HG02571 (cell line): ENCODE results near the gene KIAA2012.
"Not testable (repeated sequence)": the region's sequence is repeated elsewhere in the genome, so short reads cannot be mapped to it uniquely, and the experiment has no call there.

Source experiments
- ATAC-seq: cut with Tn5 transposase; IDR thresholded peaks from one replicate; pipeline ENCODE4 v1.9.1; 2021; ENCODE audit warnings: mild to moderate bottlenecking, moderate library complexity; ENCODE audit not compliant: unreplicated experiment

Gene KIAA2012

DNA sequence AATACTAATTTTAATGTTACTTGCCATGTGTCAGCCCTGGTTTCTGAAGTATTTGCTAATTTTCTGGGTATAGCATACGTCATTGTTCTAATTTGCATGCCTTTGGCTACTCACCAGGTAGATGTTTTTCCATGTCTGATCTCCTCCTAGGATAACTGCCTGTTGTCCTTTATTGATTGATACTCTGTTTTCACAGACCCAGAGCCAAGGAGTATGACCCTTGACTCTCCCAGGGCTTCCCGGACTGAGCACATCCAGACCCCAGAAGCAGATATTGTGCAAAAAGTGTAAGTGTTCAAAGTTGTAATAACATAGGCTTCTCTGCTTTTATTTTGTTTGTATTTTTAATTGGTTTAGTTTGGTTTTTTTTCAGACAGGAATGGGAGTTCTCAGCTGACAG, 111.5 kb downstream of the KIAA2012 start:
- ATAC-seq, result no peak

DNA sequence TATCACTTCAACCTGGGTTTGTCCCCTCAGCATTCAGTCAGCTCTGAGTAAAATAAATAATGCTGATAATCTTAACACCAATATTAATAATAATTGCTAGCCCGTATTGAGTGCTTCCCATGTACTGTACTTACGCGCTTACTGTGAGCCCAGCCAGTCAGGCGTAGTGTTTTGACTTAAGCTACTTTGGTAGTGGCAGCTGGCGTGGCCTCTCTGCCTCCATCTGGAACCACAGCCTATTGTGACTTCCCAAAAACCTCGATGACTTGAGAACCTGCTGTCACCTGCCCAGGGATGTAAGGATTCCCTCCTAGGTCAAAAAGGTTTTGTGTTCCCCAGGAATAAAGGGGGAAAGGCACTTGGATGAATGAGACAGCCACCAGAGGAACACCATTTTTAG, 112.1 kb downstream of the KIAA2012 start:
- ATAC-seq, result no peak

- no peak for ATAC-seq
Observed at GRCh38 chr2:202186641-202187202, 113.7 kb downstream of the KIAA2012 start.

DNA sequence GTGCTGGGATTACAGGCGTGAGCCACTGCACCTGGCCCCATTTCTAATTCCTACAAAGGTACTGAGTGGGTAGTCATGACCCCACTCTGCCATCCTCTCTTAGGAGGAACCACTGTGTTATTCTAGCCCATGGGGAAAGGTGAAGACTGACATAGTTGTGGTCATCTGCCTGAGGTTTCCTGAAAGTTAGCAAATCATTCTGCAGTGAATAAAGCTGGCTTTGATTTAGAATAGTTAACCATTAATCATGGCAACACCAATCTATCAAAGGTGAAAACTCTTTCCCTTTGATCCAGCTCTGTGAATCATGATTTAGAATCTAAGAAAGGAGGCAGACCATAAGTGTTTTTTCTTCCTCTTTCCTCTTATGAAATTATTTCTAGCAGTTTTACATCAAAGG, 114.5 kb downstream of the KIAA2012 start:
- ATAC-seq, result no peak

DNA sequence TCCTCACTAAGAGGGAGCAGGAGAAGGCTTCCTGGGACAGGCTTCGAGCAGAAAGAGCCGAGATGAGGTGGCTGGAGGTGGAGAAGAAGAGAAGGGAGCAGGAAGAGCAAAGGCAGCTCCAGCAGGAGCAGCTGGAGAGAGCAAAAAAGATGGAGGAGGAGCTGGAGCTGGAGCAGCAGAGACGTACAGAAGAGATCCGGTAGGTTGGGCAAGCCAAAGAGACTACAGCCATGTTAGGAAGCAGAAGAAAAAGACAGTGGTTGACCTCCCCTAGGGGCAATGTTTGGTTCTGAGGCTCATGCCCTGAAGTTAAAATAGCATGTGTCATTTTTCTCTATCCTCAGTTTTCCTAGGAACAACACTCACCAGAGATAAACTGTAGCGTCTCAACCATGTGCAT, 120.2 kb downstream of the KIAA2012 start:
- ATAC-seq, result no peak

- ATAC-seq, result no peak
Observed at GRCh38 chr2:202193881-202194353, 120.9 kb downstream of the KIAA2012 start.

GRCh38 chr2:202194418-202194817, 121.4 kb downstream of the KIAA2012 start:
- no peak for ATAC-seq

DNA sequence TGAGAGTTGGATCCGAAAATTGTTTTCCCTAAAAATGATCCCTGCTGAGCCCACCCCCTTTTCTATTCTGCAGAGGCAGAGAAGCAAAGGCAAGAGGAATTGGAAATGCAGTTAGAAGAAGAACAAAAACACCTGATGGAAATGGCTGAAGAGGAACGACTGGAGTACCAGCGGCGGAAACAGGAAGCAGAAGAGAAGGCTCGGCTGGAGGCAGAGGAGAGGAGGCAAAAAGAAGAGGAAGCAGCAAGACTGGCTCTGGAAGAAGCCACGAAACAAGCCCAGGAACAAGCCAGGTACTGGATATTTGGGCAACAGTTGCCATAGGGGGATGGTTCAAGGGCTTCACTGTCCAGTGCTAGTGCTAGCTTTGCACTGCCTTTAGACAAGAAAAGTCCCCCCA, 123.7 kb downstream of the KIAA2012 start:
- no peak for ATAC-seq

GRCh38 chr2:202201220-202202160, 128.4 kb downstream of the KIAA2012 start:
- no peak for ATAC-seq

GRCh38 chr2:202203348-202203747, 130.3 kb downstream of the KIAA2012 start:
- ATAC-seq, result no peak

DNA sequence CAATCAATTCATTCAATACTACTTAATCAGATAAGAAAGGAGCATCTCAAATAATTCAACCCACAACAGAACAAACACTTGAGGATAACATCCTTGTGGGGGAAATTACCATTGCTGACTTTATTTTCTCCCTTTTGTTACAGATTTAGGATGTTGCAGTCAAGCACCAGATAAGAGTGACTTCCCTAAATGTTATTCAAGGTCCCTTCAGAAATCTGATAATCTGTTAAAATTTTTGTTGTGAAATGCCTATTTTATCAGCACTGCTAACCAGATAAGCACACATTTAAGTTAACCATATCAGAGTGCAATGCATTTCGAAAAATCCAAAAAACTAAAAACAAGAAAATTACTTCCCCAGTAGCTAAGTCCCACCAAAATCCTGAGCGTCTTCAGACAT, 131.8 kb downstream of the KIAA2012 start:
- ATAC-seq, result no peak

DNA sequence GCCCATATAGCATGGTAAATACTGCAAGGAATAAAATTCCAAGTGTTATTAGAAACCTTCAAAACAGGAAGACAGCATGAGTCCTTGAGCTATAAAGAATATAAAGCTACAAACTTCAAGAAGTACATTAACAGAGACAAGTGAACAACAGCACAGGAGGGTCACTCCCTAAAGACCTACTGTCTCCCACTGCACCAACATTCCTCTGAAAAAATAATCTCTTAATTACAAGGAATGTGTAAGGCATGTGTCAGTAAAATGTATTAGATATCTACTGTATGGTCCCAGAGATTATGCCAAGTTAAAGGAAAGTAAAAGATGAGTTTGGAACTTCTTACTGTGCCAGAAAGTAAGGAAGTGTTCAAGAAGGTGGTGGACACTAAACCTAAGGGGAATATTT, 135.5 kb downstream of the KIAA2012 start:
- no peak for ATAC-seq

- ATAC-seq, result no peak
Observed at GRCh38 chr2:202215179-202215578, 142.1 kb downstream of the KIAA2012 start.

DNA sequence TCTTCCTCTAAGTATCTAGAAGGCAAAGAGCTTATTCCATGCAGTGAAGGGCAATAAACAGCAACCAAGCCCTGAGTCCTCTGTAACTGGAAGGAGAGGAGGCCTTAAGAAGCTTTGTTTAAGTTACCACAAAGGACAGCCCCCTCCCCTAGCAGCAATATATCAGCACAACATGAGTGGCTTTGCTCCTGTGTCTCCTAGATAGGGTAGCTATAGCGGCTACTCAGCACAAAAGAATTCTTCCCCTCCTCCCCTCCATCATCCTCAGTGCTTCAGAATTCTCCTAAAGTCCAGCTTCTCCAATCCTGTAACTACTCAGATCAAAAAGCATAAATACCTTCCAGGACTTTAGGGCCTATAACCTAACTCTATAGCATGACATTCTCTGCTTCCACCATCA, 148.8 kb downstream of the KIAA2012 start:
- no peak for ATAC-seq

- ATAC-seq, result peak; percentile 28
Observed at GRCh38 chr2:202237787-202238233, 164.8 kb downstream of the KIAA2012 start.

DNA sequence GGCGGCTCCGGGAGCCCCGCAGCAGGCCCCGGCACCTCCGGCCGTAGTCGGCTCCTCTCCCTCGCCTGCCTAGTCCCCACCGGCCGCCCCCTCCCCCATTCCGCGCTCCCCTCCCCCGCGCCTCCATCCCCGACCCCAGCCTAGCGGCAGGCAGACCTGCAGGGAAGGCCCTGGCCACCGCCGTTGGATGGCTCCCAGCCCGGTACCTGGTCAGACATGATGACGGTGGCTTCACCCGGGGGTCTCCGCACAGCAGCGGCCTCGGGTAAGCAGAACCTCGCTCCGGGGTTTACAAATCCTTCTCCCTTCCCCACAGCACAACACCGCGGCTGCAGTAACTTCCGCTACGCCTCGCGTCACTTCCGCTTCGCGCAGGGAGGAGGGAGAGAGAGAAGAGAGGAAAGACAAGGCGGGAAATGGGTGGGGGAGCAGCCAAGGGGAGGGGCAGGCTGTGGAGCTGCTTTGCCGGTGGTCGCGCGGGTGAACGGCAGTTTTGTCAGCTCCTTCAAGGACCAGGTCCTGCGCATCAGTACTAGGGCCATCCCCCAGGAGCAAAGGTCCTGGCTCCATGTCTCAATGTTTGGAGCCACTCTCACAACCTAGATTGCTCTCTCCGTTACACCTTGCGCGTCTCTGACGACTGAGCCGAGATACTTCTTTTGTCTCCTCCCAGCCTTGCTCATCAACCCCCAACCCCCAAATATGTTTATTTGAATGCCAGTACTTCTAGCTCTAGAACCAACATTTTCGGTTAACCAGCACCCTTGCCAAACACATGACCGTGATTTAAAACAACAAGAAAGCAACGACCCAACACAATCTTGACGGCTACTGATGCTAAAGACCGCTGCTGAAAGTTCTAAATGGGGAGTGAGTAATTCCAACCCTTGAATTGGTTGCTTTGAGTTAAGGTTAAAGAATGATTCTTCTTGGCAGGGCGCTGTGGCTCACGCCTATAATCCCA, 165.5 kb downstream of the KIAA2012 start, which contains the start of gene SUMO1:
Gene SUMO1 (minus strand): TSS at position 364 of the 964 bp plus-strand sequence. CDS start 146 bp downstream, at position 218.
- ATAC-seq, result peak; percentile 97

DNA sequence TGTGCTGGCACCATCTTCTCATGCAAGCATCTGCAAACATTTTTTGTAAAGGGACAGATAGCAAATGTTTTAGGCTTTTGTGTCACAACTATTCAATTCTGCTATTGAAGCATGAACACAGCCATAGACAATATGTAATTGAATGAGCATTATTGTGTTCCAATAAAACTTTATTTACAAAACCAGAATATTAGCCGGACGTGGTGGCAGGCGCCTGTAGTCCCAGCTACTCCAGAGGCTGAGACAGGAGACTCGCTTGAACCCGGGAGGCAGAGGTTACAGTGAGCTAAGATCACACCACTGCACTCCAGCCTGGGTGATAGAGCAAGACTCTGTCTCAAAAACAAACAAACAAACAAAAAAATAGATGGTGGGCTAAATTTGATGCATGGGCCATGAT, 174.7 kb downstream of the KIAA2012 start:
- ATAC-seq, result not testable (repeated sequence)

DNA sequence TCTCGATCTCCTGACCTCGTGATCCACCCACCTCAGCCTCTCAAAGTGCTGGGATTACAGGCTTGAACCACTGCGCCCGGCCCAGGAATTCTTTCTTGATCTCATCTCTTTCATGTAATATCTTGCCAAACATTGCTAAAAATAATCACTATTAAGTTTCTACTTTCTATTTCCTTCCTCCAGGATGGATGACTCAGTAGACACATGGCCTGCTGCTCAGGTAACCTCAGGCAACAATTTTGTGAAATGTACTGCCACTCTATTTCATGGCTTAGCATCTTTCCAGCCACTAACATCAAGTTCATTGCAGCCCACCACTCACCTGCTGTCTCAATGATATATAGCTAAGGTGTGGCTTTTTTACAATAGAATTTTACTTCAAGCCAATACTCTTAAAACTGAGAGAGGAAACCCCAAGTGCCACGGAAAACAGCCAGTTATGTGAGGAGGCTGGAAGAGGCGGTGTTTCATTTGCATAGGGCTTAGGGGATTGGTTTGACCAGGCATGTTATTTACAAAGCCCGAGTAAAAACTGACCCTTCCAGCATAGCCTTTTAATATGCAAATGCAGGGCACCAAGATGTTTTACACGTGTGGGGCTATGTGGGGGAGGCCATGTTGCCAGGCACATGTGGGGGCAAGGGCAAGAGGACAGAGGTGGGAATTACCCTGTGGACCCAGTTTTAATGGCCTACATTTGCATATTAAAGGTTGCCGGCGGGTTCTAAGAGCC, 176.6 kb downstream of the KIAA2012 start:
- no peak for ATAC-seq

- no peak for ATAC-seq
Observed at GRCh38 chr2:202251494-202251893, 178.4 kb downstream of the KIAA2012 start.
